ENCODE data around the gene MMP21.

GRCh38 chr10:125769175-125769574, 6.4 kb downstream of the MMP21 start:
- TF ChIP-seq ZNF274 (IDR thresholded peaks at IDR 0.05; ENCODE audit: low read depth, low read length) (no peak), YY1 (IDR thresholded peaks at IDR 0.05; ENCODE audit: insufficient read depth, insufficient read length) (no peak)

Data from NT2/D1 (cell line).